ENCODE data around the gene DBP.

DNA sequence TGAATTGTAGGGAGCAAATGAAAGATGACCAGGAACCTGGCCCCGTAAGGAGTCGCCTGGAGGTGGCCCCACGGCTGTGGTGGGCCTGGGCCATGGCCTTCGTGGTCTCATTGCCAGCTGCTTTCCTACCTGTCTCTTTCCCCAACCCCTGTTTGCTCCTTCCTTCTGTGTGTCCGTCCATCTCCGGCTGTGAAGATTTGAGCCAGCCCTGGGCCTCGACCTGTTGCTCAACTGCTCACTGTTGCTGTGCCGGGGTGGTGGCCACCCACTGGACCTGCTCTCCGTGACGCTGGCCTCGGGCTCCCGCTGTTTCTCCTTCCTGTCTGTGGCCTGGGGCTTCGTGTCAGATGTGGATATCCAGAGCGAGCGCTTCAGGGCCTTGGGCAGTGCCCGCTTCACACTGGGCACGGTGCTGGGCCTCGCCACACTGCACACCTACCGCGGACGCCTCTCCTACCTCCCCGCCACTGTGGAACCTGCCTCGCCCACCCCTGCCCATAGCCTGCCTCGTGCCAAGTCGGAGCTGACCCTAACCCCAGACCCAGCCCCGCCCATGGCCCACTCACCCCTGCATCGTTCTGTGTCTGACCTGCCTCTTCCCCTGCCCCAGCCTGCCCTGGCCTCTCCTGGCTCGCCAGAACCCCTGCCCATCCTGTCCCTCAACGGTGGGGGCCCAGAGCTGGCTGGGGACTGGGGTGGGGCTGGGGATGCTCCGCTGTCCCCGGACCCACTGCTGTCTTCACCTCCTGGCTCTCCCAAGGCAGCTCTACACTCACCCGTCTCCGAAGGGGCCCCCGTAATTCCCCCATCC, 8.5 kb downstream of the DBP start:
- TF ChIP-seq CTCF (IDR thresholded peaks at IDR 0.05 in 8 of 11, conservative IDR thresholded peaks at IDR 0.05 in 3 of 11) = no peak
- no peak for TF ChIP-seq POLR2A (IDR thresholded peaks at IDR 0.05)

All from spleen (tissue), 7 donors.